Thyroid gland (tissue), 4 donors: Measurements from ENCODE around the gene SNRNP70.

Experiments used
- CTCF ChIP-seq, 6 experiments: fragments of 200-600 bp in 3 of 6; fragments of 450-650 bp in 3 of 6; sonication (generic) in 3 of 6; IDR thresholded peaks; one replicate each; pipeline ENCODE4 v1.5.1; 2016 to 2019; ENCODE audit warnings: antibody characterized with exemption in 6 of 6, mild to moderate bottlenecking in 2 of 6, inconsistent platforms in 1 of 6, moderate library complexity in 1 of 6
- POLR2A ChIP-seq, 2 donors: fragments of 450-650 bp; IDR thresholded peaks; one replicate each; pipeline ENCODE4 v1.6.1; 2017; ENCODE audit warnings: antibody characterized with exemption in 2 of 2, mild to moderate bottlenecking in 2 of 2, moderate library complexity in 1 of 2

GRCh38 chr19:49140951-49141350 is 55.7 kb downstream of the SNRNP70 start:
- TF ChIP-seq CTCF (IDR thresholded peaks at IDR 0.05) (no peak), POLR2A (IDR thresholded peaks at IDR 0.05) (no peak)
